GM21717 (cell line): ENCODE measurements around the gene FBXW2.
"Not testable (repeated sequence)": the region's sequence is repeated elsewhere in the genome, so short reads cannot be mapped to it uniquely, and the experiment has no call there.

Experiments
- ATAC-seq: cut with Tn5 transposase; IDR thresholded peaks from one replicate; pipeline ENCODE4 v1.9.1; 2021; ENCODE audit warnings: mild to moderate bottlenecking, moderate library complexity; ENCODE audit not compliant: unreplicated experiment

The FBXW2 gene

DNA sequence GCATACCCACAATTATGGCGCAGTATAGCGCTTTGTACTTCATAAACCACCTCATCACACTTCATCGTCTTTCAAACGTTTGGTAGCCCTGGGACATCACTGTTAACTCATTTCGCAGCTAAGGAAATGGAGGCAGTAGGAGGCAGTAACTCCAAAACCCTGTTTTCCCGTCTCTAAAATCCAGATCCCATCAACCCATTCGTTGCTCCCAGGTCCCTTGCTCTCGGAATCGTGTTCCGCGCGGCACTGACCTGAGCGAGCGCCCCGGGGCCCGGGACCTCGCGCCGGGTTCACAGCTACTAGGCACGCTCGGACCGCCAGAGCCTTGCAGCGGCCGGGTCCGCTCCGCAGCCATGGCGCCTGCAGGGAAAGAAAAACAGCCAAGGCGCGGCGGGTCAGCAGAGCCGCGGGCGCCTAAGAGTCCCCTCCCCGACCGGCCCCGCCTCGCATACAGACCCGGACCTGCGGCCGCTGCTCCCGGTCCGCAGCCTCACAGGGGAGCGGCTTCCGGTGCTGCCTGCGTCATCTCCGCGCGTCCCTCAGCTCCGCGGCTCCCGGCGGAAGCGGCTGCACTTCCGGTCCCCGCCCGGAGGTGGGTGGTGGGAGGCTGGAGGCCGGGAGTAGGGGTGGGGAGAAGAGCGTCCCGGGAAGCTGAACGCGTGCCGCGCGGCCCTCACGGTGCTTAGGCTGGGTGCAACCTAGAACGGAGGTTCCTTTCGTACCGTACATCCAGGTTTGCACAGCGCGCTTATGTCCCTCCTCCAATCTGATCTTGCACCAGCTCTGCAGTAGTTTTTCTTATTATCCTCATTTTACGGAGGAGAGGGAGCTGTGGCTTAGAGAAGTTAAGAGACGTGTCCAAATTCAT lies at the start of gene FBXW2:
TSS of gene FBXW2 (minus strand) at position 519 of the 868 bp plus-strand sequence. CDS start 5,158 bp downstream, outside the sequence.
- peak; percentile 91 for ATAC-seq

DNA sequence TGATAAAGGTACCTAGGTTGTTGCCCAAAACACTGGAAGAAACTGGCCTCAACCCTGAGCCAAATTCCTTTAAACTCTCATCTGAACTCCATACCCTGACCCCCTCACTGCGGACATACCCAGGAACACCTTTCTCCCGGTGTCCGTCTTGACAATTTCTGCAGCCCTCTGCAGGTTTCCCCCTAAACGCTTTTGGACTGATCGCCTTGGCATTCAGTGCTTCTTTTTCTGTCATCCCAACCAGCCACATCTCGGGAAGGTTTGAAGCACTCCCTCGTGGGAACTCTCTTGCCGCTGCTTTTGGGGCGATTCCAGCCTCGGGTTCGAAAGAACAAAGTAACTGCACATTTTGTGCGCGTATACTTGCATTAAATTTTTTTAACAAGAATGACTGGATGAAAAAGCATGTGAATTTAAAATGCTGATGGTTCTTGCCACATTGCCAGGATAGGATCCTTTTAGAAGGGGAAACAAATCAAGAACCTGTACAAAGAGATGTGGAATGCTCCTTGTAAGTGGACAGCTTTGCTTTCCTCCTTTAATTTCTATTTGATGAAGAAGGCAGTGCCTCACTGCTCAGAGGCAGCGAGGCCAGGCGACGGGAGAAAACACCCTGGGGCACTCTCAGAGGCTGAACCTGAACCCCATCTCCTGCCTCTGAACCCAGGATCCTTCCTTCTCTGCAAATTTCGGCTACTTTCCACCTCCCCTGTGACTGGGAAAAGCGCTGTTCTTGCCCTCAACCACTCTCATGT lies 48.9 kb upstream of the FBXW2 start:
- no peak for ATAC-seq

DNA sequence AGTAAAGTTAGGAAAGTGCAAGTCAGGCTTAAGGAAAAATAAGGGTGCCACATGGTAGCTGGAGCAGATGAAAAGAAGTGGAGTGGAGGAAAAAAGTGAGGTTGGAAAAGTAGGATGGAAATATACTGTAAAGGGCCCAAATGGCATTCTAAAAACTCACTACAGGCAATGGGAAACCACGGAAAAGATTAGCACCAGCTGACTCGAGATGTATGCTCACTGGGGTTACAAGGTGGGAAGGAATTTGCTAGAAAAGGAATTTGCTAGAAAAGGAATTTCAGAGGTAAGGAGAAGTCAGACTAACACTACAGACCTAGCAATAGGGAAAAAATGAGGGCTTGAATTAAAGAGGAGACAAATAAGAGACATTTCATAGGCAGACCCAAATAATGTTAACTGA lies 45.9 kb upstream of the FBXW2 start:
- no peak for ATAC-seq

DNA sequence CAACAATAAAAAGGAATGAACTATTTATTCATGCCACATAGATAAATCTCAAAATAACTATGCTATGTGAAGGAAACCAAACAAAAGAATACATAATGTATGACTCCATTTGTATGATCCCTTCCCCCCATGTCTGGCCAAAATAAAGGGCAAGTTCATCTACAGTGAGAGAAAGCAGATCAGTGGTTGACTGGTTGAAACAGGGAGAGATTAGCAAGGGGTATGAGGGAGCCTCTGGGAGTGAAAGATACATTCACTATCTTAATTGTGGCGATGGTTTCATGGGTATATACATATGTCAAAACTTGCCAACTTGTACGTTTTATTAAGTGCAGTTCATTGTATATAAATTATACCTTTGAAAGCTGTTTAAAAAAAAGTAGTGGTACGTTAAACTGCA lies 44.7 kb upstream of the FBXW2 start:
- no peak for ATAC-seq

- ATAC-seq: no peak
Measured at GRCh38 chr9:120833325-120833724, 40.1 kb upstream of the FBXW2 start.

DNA sequence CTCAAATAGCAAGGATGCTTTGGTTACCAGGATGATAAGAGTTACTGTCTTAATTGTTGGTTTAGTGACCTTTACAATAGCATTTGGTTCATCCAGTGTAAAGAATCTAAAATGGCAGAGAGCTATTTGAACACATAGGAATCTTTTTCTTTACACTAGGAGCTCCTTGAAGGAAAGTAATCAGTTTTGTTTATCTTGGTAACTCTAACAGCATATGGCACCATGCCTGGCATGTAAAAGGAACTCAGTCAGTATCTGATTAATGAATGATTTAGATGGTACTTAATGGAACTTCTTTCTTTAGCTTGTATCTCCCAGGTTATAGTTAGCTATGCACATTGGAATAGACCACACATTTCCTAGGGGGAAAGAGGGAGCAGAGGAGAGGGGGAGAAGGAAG lies 39.6 kb upstream of the FBXW2 start:
- ATAC-seq: no peak

GRCh38 chr9:120830865-120831264 lies 37.6 kb upstream of the FBXW2 start:
- ATAC-seq: no peak

DNA sequence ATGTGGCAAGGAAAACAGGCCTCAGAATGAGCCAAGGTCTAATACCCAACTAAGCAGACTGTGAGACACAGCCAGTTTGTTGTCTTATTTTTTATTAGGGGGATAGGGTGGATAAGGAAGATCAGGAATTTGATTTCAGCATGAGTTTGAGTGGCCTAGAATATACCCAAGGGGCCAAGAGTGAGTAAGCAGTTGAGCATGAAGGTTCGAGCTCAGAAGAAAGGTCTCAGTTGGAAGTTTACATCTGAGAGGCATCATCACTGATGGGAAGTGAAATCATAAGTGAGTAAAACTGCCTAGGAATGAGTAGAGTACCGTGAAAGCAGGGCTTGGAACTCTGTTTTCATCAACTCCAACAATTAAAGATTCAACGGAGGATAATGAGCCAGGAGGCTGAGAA lies 36.9 kb upstream of the FBXW2 start:
- ATAC-seq: no peak

DNA sequence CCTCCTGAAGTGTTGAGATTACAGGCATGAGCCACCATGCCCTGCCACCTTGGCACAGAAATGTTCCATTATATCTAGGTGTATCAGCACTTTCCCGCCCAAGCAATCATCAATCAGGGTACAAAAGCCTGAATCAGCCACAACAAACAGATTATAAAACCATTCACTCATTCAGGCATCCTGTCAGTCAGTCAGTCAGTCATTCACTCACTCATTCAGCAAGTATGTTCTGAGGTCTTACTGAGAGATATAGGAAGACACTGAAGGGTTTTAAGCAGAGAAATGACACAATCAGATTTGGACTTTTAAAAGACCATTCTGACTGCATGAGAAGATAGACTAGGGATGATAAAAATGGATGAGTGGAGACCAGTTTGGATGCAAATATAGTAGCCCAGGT lies 36.4 kb upstream of the FBXW2 start:
- ATAC-seq: no peak

DNA sequence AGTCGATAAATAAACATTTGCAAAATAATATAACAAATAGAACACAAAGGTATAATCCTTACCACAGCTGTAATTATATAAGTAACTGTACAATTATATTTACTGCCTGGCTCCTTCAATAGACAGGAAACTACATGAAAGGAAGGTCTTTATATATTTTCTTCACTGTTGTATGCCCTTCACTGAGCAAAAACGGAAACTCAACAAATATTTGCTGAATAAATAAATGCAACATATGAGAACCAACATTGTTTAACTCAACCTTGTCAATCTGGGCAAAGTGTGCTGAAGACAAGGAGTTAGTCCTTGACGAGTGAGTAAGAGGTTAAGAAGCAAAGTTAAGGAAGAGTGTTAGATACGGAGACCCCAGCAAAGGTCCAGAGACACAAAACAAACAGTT lies 26.9 kb upstream of the FBXW2 start:
- ATAC-seq: no peak

DNA sequence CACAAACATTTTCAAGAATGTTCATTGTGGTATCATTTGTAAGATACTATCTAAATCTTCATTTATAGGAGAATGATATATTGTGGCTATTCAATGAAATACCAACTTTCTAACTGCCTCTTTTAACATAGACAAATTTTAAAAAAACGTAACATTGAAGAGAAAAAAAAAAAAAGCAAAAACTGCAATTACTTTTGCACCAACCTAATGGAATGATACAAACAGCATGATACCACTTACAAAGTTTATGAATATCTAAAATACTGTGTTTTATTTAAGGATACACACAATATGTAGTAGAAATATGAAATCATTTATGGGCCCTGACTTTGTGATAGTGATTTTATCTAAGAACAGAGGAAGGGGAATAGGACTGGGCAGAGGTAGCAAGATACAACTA lies 25.4 kb upstream of the FBXW2 start:
- no peak for ATAC-seq

DNA sequence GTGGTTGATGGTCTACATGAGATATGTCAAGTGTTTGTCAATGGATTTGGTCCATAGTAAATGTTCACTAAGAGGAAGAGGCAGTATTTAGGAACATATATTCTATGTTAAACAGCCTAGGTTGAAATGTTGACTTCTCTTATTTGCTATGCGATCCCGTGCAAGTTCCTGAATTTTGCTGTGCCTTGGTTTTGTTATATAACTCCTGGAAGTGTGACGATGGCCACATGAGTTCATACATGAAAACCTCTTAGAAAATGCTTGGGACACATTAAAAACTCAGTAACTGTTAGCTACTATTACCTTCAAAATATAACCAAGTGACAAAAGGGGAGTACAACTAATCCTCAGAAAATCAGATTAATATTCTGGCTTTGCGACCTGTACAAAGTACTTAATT lies 21.9 kb upstream of the FBXW2 start:
- no peak for ATAC-seq

- ATAC-seq: no peak
Measured at GRCh38 chr9:120808931-120809330, 15.7 kb upstream of the FBXW2 start.

DNA sequence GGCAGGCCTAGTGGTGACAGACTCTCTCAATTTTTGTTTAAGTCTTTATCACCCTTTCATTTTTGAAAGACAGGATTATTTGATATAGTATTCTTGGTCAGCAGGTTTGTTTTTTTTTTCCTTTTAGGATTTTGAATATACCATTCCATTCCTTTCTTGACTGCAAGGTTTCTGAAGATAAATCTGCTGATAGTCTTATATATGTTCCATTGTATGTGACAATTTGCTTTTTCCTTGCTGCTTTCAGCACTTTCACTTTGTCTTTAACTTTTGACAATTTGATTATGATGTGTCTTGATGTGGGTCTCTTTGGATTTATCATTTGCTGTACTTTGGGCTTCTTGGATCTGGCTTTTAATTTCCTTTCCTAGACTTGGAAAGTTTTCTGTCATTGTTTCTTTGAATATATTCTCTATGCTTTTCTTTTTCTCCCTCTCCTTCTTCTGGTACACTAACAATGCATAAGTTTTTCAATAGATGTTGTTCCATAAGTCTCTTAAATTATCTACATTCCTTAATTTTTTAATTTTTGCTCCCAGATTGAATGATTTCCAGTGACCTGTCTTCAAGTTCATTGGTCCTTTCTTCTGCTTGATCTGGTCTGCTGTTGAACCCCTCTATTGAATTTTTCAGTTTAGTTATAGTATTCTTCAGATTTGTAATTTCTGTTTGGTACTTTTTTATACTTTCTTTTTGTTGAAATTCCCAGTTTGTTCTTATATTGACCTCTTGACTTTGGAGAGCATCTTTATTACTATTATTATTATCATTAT lies 14.6 kb upstream of the FBXW2 start:
- no peak for ATAC-seq

DNA sequence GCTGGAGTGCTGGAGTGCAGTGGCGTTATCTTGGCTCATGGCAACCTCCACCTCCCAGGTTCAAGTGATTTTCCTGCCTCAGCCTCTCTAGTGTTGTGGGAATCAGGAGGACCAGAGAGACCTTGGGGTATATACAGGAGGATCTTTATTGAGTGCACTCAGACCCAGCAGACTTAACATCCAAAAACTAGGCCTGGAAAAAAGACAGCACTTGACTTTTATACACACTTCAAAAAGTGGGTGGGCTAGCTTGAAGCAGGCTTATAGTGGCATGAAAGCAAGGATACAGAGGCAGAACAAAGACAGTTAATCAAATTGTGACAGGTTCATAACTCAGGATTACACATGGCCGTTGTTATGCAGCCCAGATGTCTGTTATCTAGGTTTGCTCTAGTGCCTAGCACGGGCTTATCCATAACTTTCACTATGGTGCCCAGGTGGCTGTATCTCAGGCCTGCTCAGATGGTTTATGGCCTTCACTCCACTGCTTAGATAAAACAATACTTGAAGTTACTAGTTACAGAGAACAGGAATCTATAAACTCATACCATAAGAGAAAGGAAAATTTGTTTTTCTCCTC lies 11.7 kb upstream of the FBXW2 start:
- ATAC-seq: not testable (repeated sequence)

DNA sequence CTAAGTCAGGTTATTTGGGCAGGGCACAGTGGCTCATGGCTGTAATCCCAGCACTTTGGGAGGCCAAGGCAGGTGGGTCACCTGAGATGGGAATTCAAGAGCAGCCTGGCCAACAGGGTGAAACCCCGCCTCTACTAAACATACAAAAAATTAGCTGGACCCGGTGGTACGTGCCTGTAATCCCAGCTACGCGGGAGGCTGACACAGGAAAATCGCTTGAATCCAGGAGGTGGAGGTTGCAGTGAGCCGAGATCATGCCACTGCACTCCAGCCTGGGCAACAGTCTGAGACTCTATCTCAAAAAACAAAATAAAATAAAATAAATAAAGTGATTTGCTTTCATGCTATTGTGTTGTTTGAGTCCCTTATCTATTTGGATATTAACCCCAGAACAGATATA lies 8.2 kb upstream of the FBXW2 start:
- no peak for ATAC-seq

- ATAC-seq: no peak
Measured at GRCh38 chr9:120791161-120791560, 2.1 kb downstream of the FBXW2 start.

DNA sequence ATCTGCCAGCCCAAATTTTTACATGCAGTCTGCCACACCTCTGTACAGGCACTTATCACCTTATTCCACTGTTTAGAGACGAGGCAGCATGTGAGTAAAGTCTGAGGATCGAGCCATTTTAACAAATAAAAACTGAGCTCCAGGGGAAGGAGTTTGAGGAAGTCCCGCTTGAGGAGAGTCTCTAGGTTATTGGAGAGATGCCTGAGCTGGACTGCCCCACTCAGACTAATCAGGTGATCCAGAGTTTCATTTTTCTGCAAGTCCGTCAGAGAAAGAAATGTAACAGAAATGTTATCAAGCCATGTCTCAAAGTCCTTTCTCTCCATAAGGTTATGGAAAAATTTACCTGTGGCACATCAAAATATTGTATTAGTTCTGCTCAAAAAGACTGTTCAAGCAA lies 5.3 kb downstream of the FBXW2 start:
- no peak for ATAC-seq

- no peak for ATAC-seq
Measured at GRCh38 chr9:120783602-120784047, 9.6 kb downstream of the FBXW2 start.

- no peak for ATAC-seq
Measured at GRCh38 chr9:120781236-120781635, 12.0 kb downstream of the FBXW2 start.

GRCh38 chr9:120780367-120780766 lies 12.8 kb downstream of the FBXW2 start:
- ATAC-seq: no peak
